Neuron (in vitro differentiated cells): ENCODE results near the gene TTLL8.

Source experiments
- H2AFZ ChIP-seq: one replicate; pipeline ENCODE4 v1.6.1; 2013; ENCODE audit warnings: low read depth, mild to moderate bottlenecking, inconsistent platforms, low read length, moderate library complexity
- H3K27me3 ChIP-seq: one replicate; pipeline ENCODE4 v1.6.1; 2013; ENCODE audit warnings: low read length; ENCODE audit not compliant: insufficient read depth
- H3K36me3 ChIP-seq: one replicate; pipeline ENCODE4 v1.6.1; 2013; ENCODE audit warnings: low read length; ENCODE audit not compliant: insufficient read depth
- H3K4me1 ChIP-seq: one replicate; pipeline ENCODE4 v1.6.1; 2013; ENCODE audit warnings: low read length; ENCODE audit not compliant: insufficient read depth
- H3K4me3 ChIP-seq: 2 replicates; pipeline ENCODE4 v1.5.1; 2013; ENCODE audit warnings: mild to moderate bottlenecking, low read length, moderate library complexity
- H3K9me3 ChIP-seq: one replicate; pipeline ENCODE4 v1.6.1; 2013; ENCODE audit warnings: low read length

Gene TTLL8

GRCh38 chr22:50011447-50012210 is 46.5 kb downstream of the TTLL8 start:
- H3K4me3 ChIP-seq = no peak overlapping the region
- no peaks in the 10 kb centered on the region for H3K4me1 ChIP-seq
- peaks cover 81% of the 10 kb centered on the region for H3K27me3 ChIP-seq
- no peak overlapping the region for H2AFZ ChIP-seq
- no peaks in the 10 kb centered on the region for H3K36me3 ChIP-seq
- H3K9me3 ChIP-seq = peaks cover 2% of the 10 kb centered on the region

DNA sequence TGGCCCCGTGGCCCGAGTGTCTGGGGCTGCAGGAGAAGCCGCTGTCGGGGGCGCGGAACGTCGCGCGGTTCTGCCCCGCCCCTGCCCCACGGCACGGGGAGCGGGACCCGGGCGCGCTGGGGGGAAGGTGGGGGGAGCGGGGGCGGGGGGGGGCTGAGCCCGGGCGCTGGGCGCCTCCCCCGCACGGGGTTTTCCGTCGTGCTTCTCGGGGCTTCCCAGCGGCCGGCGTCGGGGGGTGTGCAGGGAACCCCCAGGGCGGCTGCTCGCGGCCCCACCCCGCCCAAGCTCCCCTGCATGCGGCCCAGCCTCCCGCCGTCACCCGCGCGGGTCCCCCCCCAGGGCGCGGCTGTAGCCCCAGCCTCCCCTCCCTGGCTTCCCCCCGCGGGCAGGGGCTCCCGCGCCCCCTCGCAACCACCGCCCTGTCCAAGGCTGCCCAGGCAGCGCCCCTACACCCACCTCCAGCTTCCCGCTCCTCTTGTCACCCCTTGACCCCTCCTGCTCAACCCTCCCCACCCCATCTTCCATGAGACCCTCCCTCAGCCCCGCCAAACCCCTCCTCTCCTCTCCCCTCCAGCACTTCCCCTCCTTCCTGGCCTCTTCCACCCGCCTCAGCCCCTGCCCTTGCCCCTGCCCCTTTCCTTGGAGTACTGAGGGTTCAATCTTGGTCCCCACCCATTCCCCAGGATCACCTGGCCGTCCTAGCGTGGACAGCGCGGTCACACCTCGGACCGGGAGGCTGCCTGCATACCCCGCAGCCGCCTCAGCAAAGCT is 47.2 kb downstream of the TTLL8 start:
- Histone ChIP-seq H3K4me1 (no peaks in the 10 kb centered on the region), H3K9me3 (peaks cover 2% of the 10 kb centered on the region), H3K27me3 (peaks cover 79% of the 10 kb centered on the region), H3K4me3 (no peak overlapping the region), H3K36me3 (no peaks in the 10 kb centered on the region), H2AFZ (no peak overlapping the region)

DNA sequence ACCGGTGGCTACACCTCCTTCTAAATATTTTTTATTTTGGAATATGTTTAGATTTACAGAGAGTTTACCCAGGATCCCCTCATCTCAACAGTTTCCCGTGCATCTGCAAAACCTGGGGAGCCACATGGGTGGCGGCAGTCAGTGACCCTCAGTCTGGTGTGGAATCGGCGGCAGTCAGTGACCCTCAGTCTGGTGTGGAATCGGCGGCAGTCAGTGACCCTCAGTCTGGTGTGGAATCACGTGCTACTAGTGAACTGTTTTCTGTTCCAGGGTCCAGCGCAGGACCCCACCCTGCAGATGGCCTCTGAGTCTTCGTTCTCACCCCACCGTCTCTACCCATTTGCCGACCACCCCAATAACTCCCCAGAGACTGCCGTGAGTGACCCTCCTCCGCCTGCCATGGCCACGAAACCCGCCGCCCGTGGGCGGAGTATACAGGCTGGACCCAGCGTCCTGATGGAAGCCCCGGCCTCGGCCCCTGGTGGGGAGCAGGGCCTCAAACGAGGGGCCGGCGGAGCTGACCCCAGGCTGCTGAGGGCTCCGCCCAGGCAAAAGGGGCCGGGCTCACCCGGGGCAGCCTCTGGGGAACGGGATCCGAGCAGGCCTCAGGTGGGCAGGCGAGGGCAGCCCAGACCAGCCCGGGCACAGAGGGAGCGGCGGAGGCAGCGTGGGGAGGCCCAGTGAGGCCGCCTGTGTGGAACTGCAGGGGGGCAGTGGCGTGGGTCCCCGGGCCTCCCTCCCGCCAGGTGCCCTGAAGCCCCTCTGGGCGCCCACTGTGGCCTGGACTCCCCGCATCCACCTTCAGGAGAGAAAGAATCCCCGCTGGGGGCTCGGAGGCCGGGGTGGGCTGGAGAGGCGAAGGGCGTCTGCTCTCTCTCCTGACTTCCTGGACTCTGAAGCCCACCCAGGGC is 48.1 kb downstream of the TTLL8 start:
- no peak overlapping the region for H2AFZ ChIP-seq
- H3K4me1 ChIP-seq = no peaks in the 10 kb centered on the region
- H3K9me3 ChIP-seq = peaks cover 2% of the 10 kb centered on the region
- no peaks in the 10 kb centered on the region for H3K36me3 ChIP-seq
- peaks cover 78% of the 10 kb centered on the region for H3K27me3 ChIP-seq
- H3K4me3 ChIP-seq = no peak overlapping the region

GRCh38 chr22:50009251-50009650 is 48.8 kb downstream of the TTLL8 start:
- H3K27me3 ChIP-seq = peaks cover 70% of the 10 kb centered on the region

DNA sequence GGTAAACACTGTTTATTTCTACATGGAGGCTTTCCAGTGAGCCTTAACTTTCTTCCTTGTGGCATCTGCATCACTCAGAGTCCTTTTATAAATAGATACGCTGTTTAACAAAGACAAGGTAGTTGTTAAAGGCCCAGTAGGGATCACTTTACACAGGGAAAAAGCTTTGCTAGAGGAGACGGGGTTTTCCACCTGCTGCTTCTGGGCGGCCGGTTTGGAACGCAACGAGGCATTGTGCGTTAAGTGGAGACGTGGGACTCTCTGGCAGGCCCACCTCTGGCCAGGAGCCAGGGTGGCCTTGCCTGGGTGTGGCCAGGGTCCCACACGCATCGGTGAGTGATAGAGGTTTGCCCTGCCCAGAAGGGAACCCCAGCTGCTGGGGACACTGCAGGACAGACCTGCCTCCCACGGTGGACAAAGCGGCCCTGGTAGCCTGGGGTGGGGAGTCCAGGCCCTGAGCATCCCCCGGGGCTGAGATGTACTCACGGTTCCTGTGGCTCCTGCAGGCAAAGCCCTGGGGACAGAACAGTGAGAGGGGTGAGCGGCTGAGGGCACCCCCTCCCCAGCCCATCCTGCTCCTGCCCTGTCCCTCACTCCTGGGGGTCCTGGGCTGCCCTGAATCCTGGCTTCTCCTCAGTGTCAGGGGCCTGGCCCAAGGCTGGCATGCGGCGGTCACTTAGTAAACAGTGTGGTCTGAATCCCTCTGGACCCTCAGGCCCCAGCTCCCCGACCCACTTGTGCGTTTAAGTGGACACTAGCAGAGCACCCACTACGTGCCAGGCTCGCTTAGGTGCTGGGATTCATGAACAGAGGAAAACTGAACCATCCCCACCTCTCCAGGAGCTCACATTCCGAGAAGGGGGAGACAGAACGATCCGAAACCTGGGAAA is 49.7 kb downstream of the TTLL8 start:
- Histone ChIP-seq H3K4me1 (no peaks in the 10 kb centered on the region), H3K36me3 (no peaks in the 10 kb centered on the region), H3K9me3 (peaks cover 2% of the 10 kb centered on the region), H3K4me3 (no peak overlapping the region), H3K27me3 (peaks cover 62% of the 10 kb centered on the region), H2AFZ (no peak overlapping the region)

More at GRCh38 chr22:50009251-50009650, 48.8 kb downstream of the TTLL8 start:
- no peaks in the 10 kb centered on the region for H3K4me1 ChIP-seq
- no peak overlapping the region for H2AFZ ChIP-seq
- no peaks in the 10 kb centered on the region for H3K36me3 ChIP-seq
- H3K9me3 ChIP-seq = peaks cover 2% of the 10 kb centered on the region
- H3K4me3 ChIP-seq = no peak overlapping the region

- no peak overlapping the region for H3K4me3 ChIP-seq
- H3K4me1 ChIP-seq = no peaks in the 10 kb centered on the region
- peaks cover 2% of the 10 kb centered on the region for H3K9me3 ChIP-seq
- H2AFZ ChIP-seq = no peak overlapping the region
- H3K27me3 ChIP-seq = peaks cover 56% of the 10 kb centered on the region
- H3K36me3 ChIP-seq = no peaks in the 10 kb centered on the region
Measured at GRCh38 chr22:50007057-50007511, 51.0 kb downstream of the TTLL8 start.

DNA sequence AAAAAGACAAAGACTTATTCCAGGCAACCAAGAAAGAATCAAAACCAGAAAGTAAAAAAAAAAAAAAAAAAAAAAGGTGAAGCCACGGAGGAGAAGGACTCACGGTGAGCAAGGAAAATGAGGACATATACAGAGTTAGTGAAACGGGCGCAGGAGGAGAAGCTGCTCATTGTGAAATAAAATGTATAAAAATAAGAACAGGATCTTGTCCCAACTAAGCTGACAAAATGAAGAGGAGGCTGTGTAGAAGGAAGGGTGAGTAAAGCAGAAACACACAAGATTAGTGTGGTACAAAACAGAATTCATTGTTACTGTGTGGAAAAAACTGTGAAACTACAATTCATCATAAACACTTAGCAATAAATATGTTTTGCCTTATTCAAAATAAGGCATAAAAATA is 53.2 kb downstream of the TTLL8 start:
- Histone ChIP-seq H3K9me3 (peaks cover 1% of the 10 kb centered on the region), H3K4me1 (no peaks in the 10 kb centered on the region), H2AFZ (no peak overlapping the region), H3K36me3 (no peaks in the 10 kb centered on the region), H3K4me3 (no peak overlapping the region), H3K27me3 (peaks cover 59% of the 10 kb centered on the region)

- Histone ChIP-seq H3K36me3 (no peaks in the 10 kb centered on the region), H3K9me3 (no peaks in the 10 kb centered on the region), H3K4me1 (no peaks in the 10 kb centered on the region), H3K27me3 (peaks cover 57% of the 10 kb centered on the region), H3K4me3 (no peak overlapping the region), H2AFZ (no peak overlapping the region)
Measured at GRCh38 chr22:50002791-50003190, 55.3 kb downstream of the TTLL8 start.

- no peak overlapping the region for H3K4me3 ChIP-seq
- H2AFZ ChIP-seq = no peak overlapping the region
- H3K27me3 ChIP-seq = peaks cover 57% of the 10 kb centered on the region
- no peaks in the 10 kb centered on the region for H3K4me1 ChIP-seq
- no peaks in the 10 kb centered on the region for H3K36me3 ChIP-seq
- H3K9me3 ChIP-seq = no peaks in the 10 kb centered on the region
Measured at GRCh38 chr22:50001388-50002231, 56.5 kb downstream of the TTLL8 start.

DNA sequence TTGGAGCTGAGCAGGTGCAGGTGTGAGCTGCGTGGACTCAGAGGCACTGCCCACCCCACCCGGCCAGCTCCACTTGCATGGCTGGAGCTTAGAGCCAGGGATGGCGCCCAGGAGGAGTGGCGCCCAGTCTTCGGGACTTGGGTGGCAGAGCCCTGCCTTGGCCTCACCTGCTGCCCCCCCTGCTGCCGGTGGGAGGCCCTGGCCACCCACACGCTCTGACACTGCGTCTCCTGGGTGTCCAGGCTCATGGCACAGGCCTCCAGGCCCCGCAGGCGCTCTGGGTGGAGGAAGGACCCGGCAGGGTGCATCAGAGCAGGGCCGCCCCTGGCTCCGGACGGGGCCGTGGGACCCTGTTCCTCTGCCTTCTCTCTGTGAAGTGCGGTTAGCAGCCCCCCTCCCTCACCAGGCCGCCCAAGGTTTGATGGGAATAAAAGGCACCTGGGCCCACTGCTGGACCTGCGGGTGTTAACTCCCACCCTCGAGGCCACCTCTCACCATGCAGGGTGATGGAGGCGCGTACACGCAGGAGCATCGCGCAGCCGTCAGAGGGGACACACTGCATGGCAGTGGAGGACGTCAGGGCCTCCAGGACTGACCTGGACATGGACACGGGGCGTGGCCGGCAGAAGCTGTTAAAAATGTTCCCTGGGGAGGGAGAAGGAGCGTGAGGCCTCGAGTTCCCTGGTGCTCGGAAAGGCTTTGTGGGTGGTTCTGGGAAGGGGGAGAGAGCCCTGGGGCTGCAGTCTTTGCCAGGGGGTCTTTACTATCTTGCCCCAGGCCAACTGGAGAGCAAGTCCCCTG is 57.3 kb downstream of the TTLL8 start:
- Histone ChIP-seq H3K4me3 (no peak overlapping the region), H3K4me1 (no peaks in the 10 kb centered on the region), H2AFZ (no peak overlapping the region), H3K36me3 (no peaks in the 10 kb centered on the region), H3K27me3 (peaks cover 53% of the 10 kb centered on the region), H3K9me3 (no peaks in the 10 kb centered on the region)

- peaks cover 50% of the 10 kb centered on the region for H3K27me3 ChIP-seq
- no peaks in the 10 kb centered on the region for H3K9me3 ChIP-seq
- no peak overlapping the region for H2AFZ ChIP-seq
- no peaks in the 10 kb centered on the region for H3K36me3 ChIP-seq
- no peaks in the 10 kb centered on the region for H3K4me1 ChIP-seq
- no peak overlapping the region for H3K4me3 ChIP-seq
Measured at GRCh38 chr22:49999946-50000586, 58.0 kb downstream of the TTLL8 start.
